ENCODE data around the gene COLGALT1. TPM values are rescaled to one million over a fixed set of nuclear protein-coding genes. Genes with fewer than 3 reads are reported as not detected.
"Not testable (repeated sequence)": the region's sequence is repeated elsewhere in the genome, so short reads cannot be mapped to it uniquely, and the experiment has no call there.

COLGALT1 gene
- total RNA-seq, 2 experiments from 2014 or later, result 46.6 to 46.8 TPM

DNA sequence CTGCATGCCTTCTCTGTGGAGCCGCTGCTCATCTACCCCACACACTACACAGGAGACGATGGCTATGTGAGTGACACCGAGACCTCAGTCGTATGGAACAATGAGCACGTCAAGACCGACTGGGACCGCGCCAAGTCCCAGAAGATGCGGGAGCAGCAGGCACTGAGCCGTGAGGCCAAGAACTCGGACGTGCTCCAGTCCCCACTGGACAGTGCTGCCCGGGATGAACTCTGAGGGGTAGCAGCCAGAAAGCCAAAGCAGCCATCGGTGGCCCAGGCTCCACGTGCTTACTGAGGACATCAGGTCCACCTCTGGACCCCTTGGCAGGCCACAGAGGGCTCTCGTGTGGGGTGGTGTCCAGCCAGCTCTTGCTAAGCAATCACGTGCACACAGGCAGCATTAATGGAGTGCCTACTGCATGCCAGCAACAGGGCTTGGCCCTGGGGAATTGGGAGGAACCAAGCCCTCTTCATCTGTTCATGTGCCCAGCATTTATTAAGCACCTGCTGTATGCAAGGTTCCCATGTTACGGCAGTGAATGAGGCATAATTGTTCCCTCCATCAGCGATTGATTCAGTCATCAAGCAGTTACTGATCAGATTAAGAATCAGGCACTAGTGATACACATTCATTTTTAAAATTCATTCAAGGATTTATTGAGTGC is 25.9 kb downstream of the COLGALT1 start:
- CTCF ChIA-PET, result interaction anchor here (0.6 to 1.9 kb wide), 2 partner anchors 8 to 93 kb away, joined by 3 to 7 read pairs; no protein-coding TSS in a partner anchor
- H3K36me3 Mint-ChIP-seq, result peaks cover 38% of the 10 kb centered on the region
- POLR2A ChIA-PET, result no interaction called here
- H3K9me3 Mint-ChIP-seq, result no peaks in the 10 kb centered on the region
- H3K4me1 Mint-ChIP-seq (ENCODE audit: low read depth), result no peaks in the 10 kb centered on the region
- H3K27ac Mint-ChIP-seq, result no peak overlapping the region
- no peak overlapping the region for H3K4me3 Mint-ChIP-seq
- intact Hi-C loops (cut with micrococcal nuclease), result no loop called here
- no peak for DNase-seq
- H3K27me3 Mint-ChIP-seq, result no peaks in the 10 kb centered on the region

GRCh38 chr19:17582613-17583012 is 27.2 kb downstream of the COLGALT1 start:
- intact Hi-C loops (cut with micrococcal nuclease), result no loop called here
- ChIA-PET CTCF (interaction anchor here (1.9 kb wide), 1 partner anchor 9 kb away, joined by 7 read pairs; no protein-coding TSS in a partner anchor), POLR2A (no interaction called here)
- Mint-ChIP-seq H3K36me3 (peaks cover 36% of the 10 kb centered on the region), H3K9me3 (no peaks in the 10 kb centered on the region), H3K27me3 (no peaks in the 10 kb centered on the region), H3K4me1 (ENCODE audit: low read depth) (no peaks in the 10 kb centered on the region), H3K27ac (no peak overlapping the region), H3K4me3 (no peak overlapping the region)
- DNase-seq, result no peak

DNA sequence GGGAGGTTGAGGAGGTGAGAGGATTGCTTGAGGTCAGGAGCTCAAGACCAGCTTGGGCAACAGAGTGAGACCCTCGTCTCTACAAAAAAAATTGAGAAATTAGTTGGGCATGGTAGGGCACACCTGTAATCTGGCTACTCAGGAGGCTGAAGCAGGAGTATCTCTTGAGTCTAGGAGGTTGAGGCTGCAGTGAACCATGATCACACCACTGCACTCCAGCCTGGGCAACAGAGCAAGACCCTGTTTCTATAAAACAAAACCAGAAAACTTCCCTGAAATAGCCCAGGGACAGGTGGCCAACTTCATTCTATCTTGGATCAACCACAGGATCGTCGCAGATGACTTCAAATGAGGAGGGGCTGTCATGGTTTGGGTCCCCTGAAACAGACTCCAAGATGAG is 28.7 kb downstream of the COLGALT1 start:
- POLR2A ChIA-PET, result no interaction called here
- CTCF ChIA-PET, result interaction anchor here (0.7 kb wide), 1 partner anchor 11 kb away, joined by 4 read pairs; no protein-coding TSS in a partner anchor
- Mint-ChIP-seq H3K4me1 (ENCODE audit: low read depth) (no peaks in the 10 kb centered on the region), H3K4me3 (no peak overlapping the region), H3K27me3 (no peaks in the 10 kb centered on the region), H3K36me3 (peaks cover 32% of the 10 kb centered on the region), H3K27ac (no peak overlapping the region), H3K9me3 (no peaks in the 10 kb centered on the region)
- no peak for DNase-seq
- intact Hi-C loops (cut with micrococcal nuclease), result no loop called here

GRCh38 chr19:17585395-17585794 is 29.9 kb downstream of the COLGALT1 start:
- CTCF ChIA-PET, result interaction anchor here (1.1 kb wide), 1 partner anchor 12 kb away, joined by 7 read pairs; no protein-coding TSS in a partner anchor
- DNase-seq; H3K9me3 Mint-ChIP-seq; intact Hi-C loops (cut with micrococcal nuclease); H3K4me3 Mint-ChIP-seq; POLR2A ChIA-PET; H3K27me3 Mint-ChIP-seq; H3K27ac Mint-ChIP-seq; H3K4me1 Mint-ChIP-seq (ENCODE audit: low read depth): not testable (repeated sequence)
- H3K36me3 Mint-ChIP-seq, result peaks cover 19% of the 10 kb centered on the region

- Mint-ChIP-seq H3K27me3 (peaks cover 9% of the 10 kb centered on the region), H3K36me3 (no peaks in the 10 kb centered on the region), H3K27ac (no peak overlapping the region), H3K9me3 (no peaks in the 10 kb centered on the region), H3K4me3 (no peak overlapping the region), H3K4me1 (ENCODE audit: low read depth) (no peaks in the 10 kb centered on the region)
- ChIA-PET POLR2A (no interaction called here), CTCF (interaction anchor here (1.1 kb wide), 1 partner anchor 17 kb away, joined by 3 read pairs; no protein-coding TSS in a partner anchor)
- intact Hi-C loops (cut with micrococcal nuclease), result no loop called here
- no peak for DNase-seq
Observed at GRCh38 chr19:17590866-17591265, 35.4 kb downstream of the COLGALT1 start.

GRCh38 chr19:17594296-17594695 is 38.8 kb downstream of the COLGALT1 start:
- POLR2A ChIA-PET; CTCF ChIA-PET; intact Hi-C loops (cut with micrococcal nuclease); H3K4me3 Mint-ChIP-seq; H3K27ac Mint-ChIP-seq; H3K27me3 Mint-ChIP-seq; DNase-seq; H3K4me1 Mint-ChIP-seq (ENCODE audit: low read depth); H3K9me3 Mint-ChIP-seq; H3K36me3 Mint-ChIP-seq: not testable (repeated sequence)

GRCh38 chr19:17598063-17598462 is 42.6 kb downstream of the COLGALT1 start:
- H3K36me3 Mint-ChIP-seq; DNase-seq; H3K9me3 Mint-ChIP-seq; H3K4me1 Mint-ChIP-seq (ENCODE audit: low read depth); CTCF ChIA-PET; intact Hi-C loops (cut with micrococcal nuclease); H3K27ac Mint-ChIP-seq; H3K4me3 Mint-ChIP-seq: not testable (repeated sequence)
- H3K27me3 Mint-ChIP-seq, result peaks cover 21% of the 10 kb centered on the region
- POLR2A ChIA-PET, result interaction anchor here (0.6 kb wide), 1 partner anchor 100 kb away, joined by 3 read pairs; no protein-coding TSS in a partner anchor

- no peak for DNase-seq
- Mint-ChIP-seq H3K27me3 (peaks cover 23% of the 10 kb centered on the region), H3K36me3 (no peaks in the 10 kb centered on the region), H3K9me3 (no peaks in the 10 kb centered on the region), H3K27ac (no peak overlapping the region), H3K4me1 (ENCODE audit: low read depth) (no peaks in the 10 kb centered on the region), H3K4me3 (no peak overlapping the region)
- intact Hi-C loops (cut with micrococcal nuclease), result no loop called here
- ChIA-PET CTCF (interaction anchor here (0.8 kb wide), 1 partner anchor 25 kb away, joined by 3 read pairs; no protein-coding TSS in a partner anchor), POLR2A (no interaction called here)
Observed at GRCh38 chr19:17598953-17599352, 43.5 kb downstream of the COLGALT1 start.

DNA sequence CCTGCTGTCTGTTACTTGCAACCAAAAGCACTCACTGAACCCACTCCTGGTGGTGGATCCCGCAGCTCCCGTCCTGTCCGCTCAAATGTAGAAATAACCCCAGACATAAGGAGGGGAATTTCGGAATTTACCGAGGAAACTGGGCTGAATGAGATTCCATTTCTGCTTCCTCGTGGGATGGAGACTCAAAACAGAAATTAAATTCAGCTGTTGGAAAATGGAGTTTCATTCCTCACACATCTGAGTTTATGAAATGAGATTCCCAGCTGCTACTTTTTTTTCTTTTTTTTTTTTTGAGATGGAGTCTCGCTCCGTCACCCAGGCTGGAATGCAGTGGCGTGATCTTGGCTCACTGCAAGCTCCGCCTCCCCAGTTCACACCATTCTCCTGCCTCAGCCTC is 44.3 kb downstream of the COLGALT1 start:
- peaks cover 30% of the 10 kb centered on the region for H3K27me3 Mint-ChIP-seq
- intact Hi-C loops (cut with micrococcal nuclease), result no loop called here
- POLR2A ChIA-PET, result no interaction called here
- no peaks in the 10 kb centered on the region for H3K4me1 Mint-ChIP-seq (ENCODE audit: low read depth)
- no peaks in the 10 kb centered on the region for H3K9me3 Mint-ChIP-seq
- DNase-seq, result no peak
- H3K27ac Mint-ChIP-seq, result no peak overlapping the region
- CTCF ChIA-PET, result interaction anchor here (0.8 kb wide), 1 partner anchor 26 kb away, joined by 3 read pairs; no protein-coding TSS in a partner anchor
- H3K4me3 Mint-ChIP-seq, result no peak overlapping the region
- H3K36me3 Mint-ChIP-seq, result no peaks in the 10 kb centered on the region

- POLR2A ChIA-PET, result no interaction called here
- no peak overlapping the region for H3K4me3 Mint-ChIP-seq
- no peaks in the 10 kb centered on the region for H3K9me3 Mint-ChIP-seq
- no peak overlapping the region for H3K27ac Mint-ChIP-seq
- H3K36me3 Mint-ChIP-seq, result no peaks in the 10 kb centered on the region
- H3K4me1 Mint-ChIP-seq (ENCODE audit: low read depth), result peaks cover 5% of the 10 kb centered on the region
- intact Hi-C loops (cut with micrococcal nuclease), result no loop called here
- CTCF ChIA-PET, result no interaction called here
- H3K27me3 Mint-ChIP-seq, result peaks cover 30% of the 10 kb centered on the region
- DNase-seq, result no peak
Observed at GRCh38 chr19:17601683-17602082, 46.2 kb downstream of the COLGALT1 start.

GRCh38 chr19:17602217-17602616 is 46.8 kb downstream of the COLGALT1 start:
- H3K27ac Mint-ChIP-seq, result no peak overlapping the region
- CTCF ChIA-PET, result no interaction called here
- H3K27me3 Mint-ChIP-seq, result peaks cover 30% of the 10 kb centered on the region
- no peak for DNase-seq
- H3K4me1 Mint-ChIP-seq (ENCODE audit: low read depth), result peaks cover 7% of the 10 kb centered on the region
- POLR2A ChIA-PET, result no interaction called here
- no peaks in the 10 kb centered on the region for H3K36me3 Mint-ChIP-seq
- intact Hi-C loops (cut with micrococcal nuclease), result no loop called here
- H3K9me3 Mint-ChIP-seq, result no peaks in the 10 kb centered on the region
- no peak overlapping the region for H3K4me3 Mint-ChIP-seq

DNA sequence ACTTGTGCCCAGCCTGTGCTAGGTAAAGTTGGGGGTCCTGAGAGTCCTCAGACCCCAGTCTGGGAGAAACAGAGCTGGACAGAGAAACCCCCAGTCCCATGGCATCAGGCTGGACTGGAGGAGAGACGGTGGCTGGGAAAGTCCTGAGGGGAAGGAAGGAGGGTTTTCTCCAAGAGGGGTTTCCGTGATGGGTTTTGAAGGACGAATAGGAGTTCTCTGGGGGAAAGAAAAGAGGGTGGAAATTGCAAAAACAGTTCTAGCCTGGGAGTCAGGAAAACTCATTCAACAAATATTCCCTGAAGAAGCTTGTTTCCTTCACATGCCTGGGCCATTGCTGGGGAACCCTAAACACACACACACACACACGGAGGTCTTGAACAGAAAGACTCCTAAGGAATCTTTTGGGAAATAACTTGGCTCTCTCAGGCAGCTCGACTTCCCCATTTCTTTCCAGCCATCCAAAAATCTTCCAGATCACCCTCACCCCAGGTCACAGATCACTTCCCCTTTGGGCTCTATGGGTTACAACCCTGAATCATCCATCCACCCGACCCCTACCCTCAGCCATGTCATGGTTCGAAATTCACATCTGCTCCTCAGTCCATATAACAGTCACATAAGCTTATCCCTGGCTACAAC is 47.5 kb downstream of the COLGALT1 start:
- intact Hi-C loops (cut with micrococcal nuclease), result no loop called here
- no peak overlapping the region for H3K4me3 Mint-ChIP-seq
- H3K27me3 Mint-ChIP-seq, result peaks cover 30% of the 10 kb centered on the region
- H3K36me3 Mint-ChIP-seq, result no peaks in the 10 kb centered on the region
- DNase-seq, result no peak
- H3K4me1 Mint-ChIP-seq (ENCODE audit: low read depth), result peaks cover 7% of the 10 kb centered on the region
- ChIA-PET CTCF (interaction anchor here (1.5 kb wide), 1 partner anchor 29 kb away, joined by 5 read pairs; no protein-coding TSS in a partner anchor), POLR2A (interaction anchor here (1.1 kb wide), 1 partner anchor 13 kb away, joined by 4 read pairs; no protein-coding TSS in a partner anchor)
- no peaks in the 10 kb centered on the region for H3K9me3 Mint-ChIP-seq
- no peak overlapping the region for H3K27ac Mint-ChIP-seq
